GM19023 (cell line): ENCODE results near the gene MXD4.

ENCODE experiments used
- ATAC-seq: cut with Tn5 transposase; IDR thresholded peaks from one replicate; pipeline ENCODE4 v1.9.1; 2021; ENCODE audit warnings: mild to moderate bottlenecking, moderate library complexity; ENCODE audit not compliant: unreplicated experiment

MXD4 gene

DNA sequence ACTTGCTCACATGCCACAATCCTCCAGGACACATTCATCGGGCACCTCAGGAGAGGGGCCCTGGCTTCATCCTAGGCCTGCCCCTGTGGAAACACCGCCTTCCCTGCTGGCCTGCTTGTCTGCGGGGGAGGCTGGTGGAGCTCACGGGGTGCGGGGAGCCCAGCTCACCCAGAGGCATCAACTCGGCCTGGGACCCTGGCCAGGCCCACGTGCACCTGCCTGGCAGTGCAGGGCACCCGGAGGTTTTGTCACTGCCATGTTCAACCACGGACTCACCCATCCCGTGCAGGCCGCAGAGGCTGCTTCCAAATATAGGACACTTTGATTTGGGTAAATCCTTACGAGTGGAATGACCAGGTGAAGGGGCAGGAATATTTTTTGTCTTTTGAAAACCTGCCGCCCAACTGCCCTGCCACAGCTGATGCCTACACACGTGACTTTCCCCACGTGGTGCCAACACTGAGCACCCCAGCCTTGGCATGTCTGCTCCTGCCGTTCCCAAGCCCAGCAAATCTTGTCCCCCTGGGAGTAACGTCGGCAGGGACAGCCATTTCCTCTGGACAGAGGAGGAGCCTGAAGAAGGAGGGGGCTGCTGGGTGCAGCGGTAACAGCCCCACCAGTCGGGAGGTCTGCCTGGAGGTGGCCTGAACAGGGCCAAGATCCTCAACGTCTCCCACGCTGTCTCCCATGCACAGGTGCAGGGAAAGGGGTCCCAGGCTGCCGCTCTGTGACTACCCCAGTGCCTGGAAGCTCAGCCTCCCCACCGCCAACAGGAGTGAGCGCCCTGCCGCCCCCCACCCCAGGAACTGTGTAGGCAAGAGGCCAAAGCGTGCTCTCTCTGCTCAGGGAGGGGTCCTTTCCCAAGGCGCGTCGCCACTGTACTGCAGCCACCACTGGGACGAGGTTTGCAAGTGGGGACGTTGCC, 8.5 kb downstream of the MXD4 start:
- ATAC-seq, result no peak

DNA sequence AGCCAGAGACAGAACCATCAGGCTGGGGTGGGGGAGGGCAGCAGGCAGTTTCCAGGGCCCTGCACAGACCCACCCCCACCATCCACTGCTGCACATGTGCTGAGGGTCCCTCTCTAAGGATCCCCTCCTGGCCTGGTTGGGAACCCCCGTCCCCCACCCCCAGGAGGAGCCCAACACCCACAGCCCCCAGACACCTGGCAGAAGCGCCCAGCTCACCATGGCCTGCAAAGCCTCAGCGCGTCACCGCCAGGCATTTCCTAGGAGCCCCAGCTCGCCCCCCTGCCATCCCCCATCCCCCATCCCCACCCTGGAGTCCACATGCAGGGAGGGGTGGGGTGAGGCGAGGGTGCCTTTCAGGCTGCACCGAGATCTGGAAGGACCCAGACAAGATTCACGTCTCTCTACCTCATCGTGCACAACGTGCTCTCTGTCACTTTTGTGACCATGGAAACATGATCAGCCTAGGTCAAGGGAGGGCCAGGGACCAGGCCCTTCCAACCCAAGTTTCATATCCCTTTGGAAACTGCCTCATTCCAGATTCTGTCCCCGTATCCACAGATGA, 9.3 kb downstream of the MXD4 start:
- no peak for ATAC-seq

- no peak for ATAC-seq
Observed at GRCh38 chr4:2251795-2252529, 9.9 kb downstream of the MXD4 start.

GRCh38 chr4:2251073-2251794, 10.7 kb downstream of the MXD4 start:
- ATAC-seq, result no peak

GRCh38 chr4:2250357-2251072, 11.4 kb downstream of the MXD4 start:
- no peak for ATAC-seq

- no peak for ATAC-seq
Observed at GRCh38 chr4:2249526-2250356, 12.2 kb downstream of the MXD4 start.

DNA sequence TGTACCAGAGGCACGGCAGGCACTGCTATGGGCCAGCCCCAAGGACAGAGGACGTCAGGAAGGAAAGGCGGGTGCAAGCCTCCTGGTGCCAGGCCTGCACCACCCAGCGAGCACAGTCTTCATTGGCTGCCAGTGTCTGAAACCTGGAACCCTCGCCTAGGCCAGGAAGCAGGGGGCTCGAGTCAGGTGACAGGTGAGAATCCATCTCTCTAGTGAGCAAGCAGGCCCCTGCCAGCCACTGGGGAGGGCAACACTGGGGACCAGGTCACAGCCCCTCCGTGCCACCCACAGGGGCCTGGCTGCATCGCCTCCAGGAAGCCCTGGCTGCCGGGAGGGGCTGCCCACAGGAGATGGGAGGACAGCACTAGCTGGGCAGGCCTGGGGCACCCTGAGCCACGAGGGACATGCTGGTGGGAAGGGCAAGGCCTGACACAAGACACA, 13.1 kb downstream of the MXD4 start:
- ATAC-seq, result no peak

DNA sequence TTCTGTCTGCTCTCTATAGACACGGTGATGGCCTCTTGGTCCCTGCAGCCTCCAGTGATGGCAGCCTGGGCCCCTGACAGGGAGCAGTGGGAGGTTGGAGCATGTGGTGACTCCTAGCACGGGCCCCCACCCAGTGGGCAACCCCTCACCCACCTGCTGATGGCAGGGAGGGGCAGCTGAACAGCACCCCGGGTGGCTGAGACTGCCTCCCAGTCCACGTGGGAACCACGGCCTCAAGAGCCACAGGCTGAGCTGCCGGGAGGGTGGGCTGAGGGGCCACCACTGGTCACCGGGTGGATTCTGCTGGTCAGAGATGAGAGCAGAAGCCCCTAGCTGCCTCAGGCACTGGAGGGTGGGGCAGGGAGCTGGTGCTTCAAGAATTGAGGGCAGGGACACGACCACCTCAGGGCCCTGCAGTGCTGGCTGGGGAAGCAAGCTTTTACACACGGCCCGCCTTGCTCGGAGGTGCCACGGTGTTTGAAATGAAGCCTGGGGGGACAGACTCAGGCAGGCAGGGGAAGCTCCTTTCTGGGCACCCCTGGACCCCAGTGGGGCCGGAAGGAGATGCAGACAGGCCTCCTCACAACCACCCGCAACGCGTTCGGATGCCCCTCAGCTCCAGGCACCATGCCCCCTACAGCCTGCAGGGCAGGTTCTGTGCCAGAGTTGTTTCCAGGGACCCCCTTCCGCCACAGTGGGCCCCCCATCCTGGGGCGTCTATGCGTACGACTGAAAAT, 13.7 kb downstream of the MXD4 start:
- ATAC-seq, result no peak

DNA sequence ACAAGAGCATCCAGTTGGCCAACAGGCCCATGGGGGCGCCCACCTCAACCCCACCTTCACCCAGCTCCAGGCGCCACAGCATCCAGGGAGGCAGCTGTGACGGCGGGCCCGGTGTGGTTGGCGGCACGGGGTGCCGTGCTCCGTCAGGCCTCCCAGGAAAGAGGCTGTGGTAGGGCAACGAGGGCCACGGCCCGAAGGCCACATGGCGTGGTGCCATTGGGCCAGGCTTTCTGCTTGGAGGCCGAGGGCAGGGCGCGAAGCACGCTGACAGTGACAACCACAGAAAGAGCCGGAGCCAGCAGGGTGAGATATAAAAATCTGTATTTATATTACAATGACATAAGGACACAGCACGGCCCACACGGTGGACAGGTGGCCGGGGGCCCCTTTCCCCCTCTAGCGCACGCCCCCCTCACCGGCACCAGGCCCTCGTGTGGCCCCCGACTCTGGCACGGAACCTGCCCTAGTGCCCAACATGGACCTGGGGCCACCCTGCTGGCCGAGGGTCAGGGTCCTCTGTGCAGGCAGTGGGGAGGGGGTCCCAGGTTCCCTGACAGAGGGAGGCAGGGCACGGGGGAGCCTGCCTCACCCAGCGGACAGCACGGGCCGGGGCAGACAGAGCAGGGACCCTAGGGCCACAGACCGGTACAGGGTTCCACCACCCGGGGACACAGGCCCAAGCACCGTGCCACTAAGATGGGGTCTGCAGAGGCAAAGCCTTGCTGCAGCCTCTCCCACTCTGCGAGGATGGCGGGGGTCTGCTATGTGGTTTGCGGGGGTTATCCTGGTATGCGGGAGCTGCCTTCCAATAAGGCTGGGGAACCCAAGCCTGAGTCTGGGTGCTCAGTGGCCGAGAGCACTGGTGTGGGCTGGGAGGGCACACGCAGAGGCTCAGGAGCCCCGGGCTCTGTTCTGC, 14.5 kb downstream of the MXD4 start:
- no peak for ATAC-seq

DNA sequence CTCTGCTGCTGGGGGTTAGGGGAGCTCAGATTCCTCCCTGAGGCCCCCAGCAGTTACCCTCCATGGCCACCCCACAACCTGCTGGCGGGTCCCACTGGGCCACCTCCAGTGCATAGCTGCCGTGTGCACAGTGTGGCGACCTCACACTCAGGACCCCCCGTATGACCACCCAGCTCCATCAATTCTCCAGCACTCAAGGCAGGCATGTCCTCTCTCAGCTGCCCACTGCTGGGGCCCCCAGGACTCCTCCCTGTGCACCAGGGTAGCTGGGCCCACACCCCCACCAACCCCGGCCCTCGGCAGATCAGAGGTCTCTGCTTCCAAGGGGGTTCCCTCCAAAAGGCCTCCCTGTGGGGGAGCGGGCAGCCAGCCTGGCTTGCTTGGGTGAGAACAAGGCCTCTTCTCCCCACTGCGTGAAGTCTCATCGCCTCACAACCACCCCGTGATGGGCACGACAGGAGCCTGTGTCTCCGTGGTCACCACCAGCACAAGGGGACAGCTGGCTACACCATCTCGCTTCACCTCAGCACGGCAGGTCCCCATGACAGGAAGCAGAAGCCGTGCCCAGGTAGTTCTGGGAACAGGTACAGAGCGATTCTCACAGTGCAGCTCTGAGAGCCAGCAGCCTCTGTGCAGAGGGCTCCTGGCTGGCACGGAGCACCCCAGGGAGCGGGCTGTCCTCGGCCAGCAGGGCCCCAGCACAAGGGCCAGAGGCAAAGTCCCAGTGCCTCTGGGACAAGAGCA, 15.4 kb downstream of the MXD4 start:
- no peak for ATAC-seq

GRCh38 chr4:2245787-2246275, 16.1 kb downstream of the MXD4 start:
- ATAC-seq, result no peak

DNA sequence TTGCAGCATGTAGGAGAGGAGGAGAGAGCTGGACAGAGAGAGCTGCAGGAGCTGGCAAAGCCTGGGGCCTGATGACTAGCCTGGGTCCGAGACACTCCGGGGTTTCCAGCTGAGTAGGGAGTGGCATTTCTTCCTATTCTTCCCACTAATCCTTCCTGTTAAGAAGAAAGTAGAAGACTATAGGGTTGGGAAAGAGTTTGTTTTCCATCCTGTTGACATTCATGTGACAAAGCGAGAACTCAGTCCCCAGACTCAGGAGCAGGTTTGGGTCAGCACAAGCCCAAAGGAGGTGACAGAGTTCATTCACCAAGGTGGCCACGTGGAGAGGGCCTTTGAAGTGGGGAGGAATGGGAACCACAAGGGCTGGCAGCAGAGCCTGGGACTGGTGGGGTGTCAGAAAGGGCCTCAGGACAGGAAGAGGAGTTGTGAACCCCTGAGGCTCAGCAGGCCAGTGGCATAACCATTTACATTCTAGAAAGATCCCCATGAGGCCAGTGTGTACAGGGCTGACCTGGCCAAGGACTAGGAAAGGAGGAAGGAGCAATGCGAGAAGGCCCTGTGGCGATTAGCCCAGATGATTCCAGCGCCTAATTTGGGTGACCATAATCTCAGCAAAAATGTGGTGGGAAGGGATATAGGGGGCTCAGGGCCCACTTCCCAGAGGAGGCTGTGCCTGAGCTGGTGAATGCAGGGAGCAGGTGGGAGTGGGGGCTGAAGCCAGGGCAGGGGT, 16.7 kb downstream of the MXD4 start:
- no peak for ATAC-seq

DNA sequence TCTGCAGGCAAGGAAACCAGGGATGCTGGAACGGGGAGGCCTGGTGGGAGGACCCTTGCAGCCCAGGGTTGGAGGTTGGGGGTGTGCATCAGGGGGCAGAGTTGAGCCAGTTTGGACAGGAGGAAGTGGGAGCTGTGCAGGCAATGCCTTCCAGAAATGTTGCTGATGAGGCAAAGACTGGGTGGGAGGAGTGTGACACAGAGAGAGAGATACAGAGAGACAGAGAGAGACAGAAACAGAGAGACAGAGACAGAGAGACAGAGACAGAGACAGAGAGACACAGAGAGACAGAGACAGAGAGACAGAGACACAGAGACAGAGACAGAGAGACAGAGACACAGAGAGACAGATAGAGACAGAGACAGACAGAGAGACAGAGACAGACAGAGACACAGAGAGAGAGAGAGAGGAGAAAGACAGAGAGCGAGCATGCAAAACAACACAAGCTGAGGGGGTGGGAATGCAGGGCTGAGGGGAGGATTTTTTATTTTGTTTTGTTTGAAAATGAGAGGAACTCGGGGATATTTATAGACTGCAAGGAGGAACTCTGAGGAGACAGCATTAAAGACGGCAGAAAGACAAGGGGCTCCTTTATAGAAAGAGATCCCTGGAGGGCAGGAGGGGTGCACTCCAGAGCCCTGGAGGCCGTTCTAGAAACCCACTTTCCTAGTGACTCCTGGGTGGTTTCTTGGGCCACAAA, 18.1 kb downstream of the MXD4 start:
- ATAC-seq, result no peak

DNA sequence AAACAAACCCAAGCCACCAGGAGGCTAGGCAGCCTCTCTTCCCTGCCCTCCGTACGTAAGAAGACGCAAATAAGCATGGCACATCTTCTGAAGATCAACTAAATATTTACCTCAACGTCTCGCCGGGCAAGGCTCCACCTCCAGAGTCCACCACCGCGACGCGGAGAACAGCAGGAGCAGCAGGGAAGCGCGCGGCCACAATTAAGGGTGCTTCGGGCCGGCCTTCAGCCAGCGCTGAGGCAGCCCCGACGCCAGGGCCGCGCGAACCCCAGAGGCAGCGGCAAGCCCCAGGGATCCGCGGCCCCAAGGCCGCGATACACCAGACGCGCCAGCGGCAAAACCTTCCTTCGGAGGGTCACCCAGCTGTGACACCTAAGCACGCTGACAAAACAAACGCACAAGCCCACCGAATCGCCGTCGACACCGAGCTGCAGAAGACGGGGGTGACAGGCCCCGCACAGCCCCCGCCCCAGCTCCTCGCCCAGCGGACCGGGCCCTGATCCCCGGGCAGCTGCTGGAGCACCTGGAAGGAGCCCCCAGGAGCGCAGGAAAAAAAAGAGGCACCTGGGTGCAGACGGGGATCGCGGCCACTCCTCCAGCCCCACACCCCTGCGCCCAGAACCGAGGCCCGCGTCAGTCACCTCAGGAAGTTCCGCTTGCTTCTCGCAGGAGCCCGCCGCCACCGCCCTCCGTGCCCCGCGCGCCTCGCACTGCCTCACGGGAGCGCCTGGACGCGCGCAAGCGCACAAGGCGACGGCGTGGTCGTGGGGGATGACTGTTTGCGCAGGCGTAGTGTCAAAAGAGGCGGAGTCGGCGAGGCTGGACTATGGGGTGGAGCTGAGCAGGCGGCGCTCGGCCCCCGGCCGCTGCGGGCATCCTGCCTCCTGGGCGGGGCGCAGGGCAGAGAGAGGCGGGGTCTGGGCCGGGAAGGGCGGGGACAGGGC, 20.2 kb downstream of the MXD4 start, which contains the start of the genes HAUS3 and POLN:
HAUS3 (minus strand) TSS at position 712 of the 944 bp plus-strand sequence. CDS start 1,175 bp downstream, outside the sequence.
POLN (minus strand) TSS at position 712 of the 944 bp plus-strand sequence. CDS start 12,890 bp downstream, outside the sequence.
- ATAC-seq, result peak; percentile 90
